NCI-H1417 (cell line): ENCODE measurements around the gene MPIG6B.
A peak's percentile ranks its signal among the peaks of the same experiment; 100 is the strongest.
"Not testable (repeated sequence)": the region's sequence is repeated elsewhere in the genome, so short reads cannot be mapped to it uniquely, and the experiment has no call there.

ENCODE experiments used
- DNase-seq, 3 experiments: peaks; one replicate each; lab custom pipeline; 2025; lab: John Stamatoyannopoulos, UW

MPIG6B gene

DNA sequence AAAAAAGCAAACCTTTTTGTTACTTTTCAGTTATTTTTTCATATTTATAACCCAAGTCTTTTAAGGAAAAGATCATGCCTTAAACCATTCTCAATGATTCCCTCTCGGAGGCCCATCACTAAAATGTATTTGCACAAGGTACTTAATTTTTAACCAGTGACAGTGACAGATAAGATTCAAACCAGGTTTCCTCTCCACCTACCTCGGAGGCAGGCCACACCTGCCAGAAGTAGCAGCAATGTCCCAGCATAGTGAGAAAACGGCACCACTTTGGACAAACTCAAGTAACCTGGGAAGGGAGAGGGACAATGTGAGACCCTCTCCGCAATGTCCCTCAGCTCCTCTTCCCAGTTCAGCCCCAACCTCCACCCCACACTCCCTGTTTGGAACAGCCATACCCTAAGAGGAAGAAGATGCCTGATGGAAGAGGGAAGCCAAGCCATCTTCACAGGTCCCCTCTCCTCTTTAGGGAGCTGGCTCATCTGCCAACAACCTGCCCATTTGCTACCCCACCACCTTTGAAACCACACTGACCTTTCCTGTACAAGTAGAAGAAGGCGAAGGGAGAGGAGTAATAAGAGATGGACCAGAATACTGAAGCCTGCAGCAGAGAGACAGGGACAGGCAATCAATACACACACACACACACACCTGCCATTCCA, 22.3 kb upstream of the MPIG6B start:
- DNase-seq: no peak

DNA sequence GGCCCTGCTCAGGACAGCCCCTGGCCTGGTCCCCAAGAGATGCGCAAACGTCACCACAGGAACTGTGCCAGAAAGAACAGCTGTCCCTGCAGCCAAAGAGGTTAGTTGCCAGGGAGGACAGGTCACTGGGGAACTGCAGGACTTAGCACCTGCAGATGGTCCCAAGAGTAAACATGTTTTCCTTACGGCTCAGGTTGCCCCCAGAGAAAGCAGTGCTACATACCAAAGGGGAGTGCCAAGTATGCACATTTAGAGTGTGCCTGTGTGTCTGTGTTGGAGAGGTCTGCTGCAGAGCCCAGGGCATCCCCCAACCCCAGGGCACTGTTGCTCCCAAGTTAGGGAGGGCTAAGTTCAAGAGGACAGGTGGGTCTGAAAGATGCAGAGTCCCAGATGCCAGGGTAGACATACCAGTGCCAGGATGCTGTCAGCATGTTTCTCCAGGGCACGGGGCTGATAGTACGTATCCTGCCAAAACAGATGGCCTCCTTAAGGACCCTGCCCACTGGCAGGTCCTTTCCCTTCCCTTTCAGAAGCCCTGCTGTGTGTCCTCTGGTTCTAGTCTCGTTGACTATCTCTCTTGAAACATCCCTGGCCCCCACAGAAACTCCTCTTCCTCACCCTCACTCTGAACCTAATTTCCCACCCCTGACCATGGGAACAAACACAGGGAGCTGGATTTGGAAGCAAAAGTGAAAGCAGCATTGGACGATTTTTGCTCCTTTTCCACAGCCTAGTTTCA, 21.3 kb upstream of the MPIG6B start:
- DNase-seq: peak in 1 of 3 experiments; percentile 64

- peak in 1 of 3 experiments; percentile 53 for DNase-seq
Observed at GRCh38 chr6:31702405-31702818, 20.8 kb upstream of the MPIG6B start.

- DNase-seq: peak; percentile 96 to 98 (median 98)
Observed at GRCh38 chr6:31702819-31703716, 20.1 kb upstream of the MPIG6B start, which contains the start of gene ABHD16A. ABHD16A (minus strand) TSS chr6:31703324; CDS start chr6:31703281, 43 bp downstream.

DNA sequence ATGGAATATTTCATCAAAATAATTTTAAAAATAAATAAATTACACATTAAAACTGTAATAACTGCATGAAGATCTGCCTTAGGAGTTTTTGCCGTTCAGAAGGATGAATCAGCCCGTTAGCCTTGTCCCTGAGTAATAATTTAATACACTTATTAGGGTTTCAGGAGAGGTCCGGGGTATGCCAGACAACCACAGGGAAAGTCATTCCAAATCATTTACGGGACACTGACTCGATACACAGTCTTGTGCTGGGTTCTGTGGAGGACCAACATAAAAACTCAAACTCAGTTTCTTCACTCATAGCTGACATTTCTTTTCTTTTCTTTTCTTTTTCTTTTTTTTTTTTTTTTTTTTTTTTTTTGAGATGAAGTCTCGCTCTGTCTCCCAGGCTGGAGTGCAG, 17.2 kb upstream of the MPIG6B start:
- DNase-seq: no peak

- DNase-seq: no peak
Observed at GRCh38 chr6:31706599-31706998, 16.6 kb upstream of the MPIG6B start, which contains the start of gene LY6G6F. LY6G6F (plus strand) TSS chr6:31706866; CDS start chr6:31706907, 41 bp downstream.

GRCh38 chr6:31707701-31708100, 15.5 kb upstream of the MPIG6B start:
- DNase-seq: no peak

GRCh38 chr6:31708224-31708623, 14.9 kb upstream of the MPIG6B start:
- DNase-seq: no peak

DNA sequence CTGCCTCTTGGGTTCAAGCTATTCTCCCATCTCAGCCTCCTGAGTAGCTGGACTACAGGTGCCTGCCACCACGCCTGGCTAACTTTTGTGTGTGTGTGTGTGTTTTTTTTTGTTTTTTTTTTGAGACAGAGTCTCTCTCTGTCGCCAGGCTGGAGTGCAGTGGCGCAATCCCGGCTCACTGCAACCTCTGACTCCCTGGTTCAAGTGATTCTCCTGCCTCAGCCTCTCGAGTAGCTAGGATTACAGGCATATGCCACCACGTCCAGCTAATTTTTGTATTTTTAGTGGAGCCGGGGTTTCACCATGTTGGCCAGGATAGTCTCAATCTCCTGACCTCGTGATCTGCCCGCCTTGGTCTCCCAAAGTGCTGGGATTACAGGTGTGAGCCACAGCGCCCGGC, 14.0 kb upstream of the MPIG6B start:
- DNase-seq: not testable (repeated sequence)

GRCh38 chr6:31710523-31711219, 12.5 kb upstream of the MPIG6B start:
- DNase-seq: no peak

DNA sequence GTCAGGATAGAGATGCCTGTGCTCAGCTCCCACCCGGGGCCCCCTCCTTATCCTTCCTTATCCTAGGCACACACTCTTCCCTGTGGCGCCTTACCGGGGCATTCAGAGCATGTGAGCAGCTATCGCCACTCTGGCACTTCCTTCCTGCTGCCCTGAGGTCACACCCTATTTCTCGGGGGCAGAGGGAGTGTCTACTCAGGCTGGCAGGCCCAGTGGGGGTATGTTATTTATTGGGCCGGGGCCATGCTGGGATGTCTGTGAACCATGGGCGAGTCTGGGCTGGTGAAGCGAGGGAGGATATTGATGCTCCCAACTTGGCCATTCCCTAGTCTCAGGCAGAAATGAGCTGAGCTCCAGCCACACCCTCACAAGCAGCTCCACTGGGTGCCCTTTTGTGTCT, 11.9 kb upstream of the MPIG6B start:
- DNase-seq: peak in 2 of 3 experiments; percentile 24 to 28

DNA sequence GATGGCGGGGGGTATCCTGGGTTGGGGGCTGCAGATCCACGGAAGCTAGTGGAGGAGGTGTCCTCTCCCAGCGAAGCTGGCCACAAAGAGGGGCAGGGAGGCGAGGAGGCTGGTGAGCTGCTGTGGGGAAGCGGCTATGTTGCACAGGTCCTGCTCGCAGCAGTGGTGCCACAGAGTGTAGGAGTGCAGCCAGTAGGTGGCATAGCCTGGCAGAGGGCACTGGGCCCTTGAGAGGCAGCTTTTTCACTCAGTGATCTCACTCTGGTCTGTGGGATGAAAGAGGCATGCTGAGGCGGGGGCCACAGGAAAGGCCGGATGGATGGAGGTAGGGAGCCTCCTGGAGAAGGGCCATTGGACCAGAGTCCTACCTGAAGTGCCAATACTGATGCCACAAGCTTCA, 10.9 kb upstream of the MPIG6B start:
- peak in 1 of 3 experiments; percentile 23 for DNase-seq

- no peak for DNase-seq
Observed at GRCh38 chr6:31713465-31713864, 9.7 kb upstream of the MPIG6B start.

DNA sequence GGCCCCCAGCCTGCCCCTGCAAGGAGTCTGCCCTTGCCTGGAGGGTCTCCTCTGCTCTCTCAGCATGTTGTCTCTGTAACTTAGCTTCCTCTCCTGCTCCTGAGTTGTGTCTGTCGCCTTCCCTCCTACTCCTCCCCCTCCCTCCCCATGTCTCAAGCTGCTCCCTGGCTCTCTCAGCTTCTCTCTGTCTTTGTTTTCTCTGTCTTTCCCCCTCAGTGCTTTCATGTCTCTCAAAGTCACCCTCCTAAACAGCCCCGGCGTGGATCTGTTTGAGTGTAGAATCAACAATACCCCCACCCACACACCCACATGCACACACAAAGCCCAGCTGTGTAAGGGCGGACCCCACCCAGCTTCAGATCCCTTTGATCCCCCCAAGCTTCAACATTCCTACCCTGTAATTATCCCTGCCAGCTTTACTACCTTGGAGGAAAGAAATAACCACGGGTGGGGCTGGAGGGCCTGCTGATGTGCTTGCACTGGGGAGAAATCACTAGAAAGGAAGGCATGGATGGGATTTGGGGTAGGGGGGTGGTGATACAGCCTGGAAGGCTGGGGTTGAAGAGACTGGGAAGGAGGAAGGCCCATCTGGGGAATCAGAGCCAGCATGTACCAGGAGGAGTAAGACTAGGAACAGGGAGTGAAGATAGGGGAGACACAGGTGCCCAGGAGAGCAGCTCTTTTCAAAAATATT, 9.0 kb upstream of the MPIG6B start:
- DNase-seq: peak in 2 of 3 experiments; percentile 91 to 96

DNA sequence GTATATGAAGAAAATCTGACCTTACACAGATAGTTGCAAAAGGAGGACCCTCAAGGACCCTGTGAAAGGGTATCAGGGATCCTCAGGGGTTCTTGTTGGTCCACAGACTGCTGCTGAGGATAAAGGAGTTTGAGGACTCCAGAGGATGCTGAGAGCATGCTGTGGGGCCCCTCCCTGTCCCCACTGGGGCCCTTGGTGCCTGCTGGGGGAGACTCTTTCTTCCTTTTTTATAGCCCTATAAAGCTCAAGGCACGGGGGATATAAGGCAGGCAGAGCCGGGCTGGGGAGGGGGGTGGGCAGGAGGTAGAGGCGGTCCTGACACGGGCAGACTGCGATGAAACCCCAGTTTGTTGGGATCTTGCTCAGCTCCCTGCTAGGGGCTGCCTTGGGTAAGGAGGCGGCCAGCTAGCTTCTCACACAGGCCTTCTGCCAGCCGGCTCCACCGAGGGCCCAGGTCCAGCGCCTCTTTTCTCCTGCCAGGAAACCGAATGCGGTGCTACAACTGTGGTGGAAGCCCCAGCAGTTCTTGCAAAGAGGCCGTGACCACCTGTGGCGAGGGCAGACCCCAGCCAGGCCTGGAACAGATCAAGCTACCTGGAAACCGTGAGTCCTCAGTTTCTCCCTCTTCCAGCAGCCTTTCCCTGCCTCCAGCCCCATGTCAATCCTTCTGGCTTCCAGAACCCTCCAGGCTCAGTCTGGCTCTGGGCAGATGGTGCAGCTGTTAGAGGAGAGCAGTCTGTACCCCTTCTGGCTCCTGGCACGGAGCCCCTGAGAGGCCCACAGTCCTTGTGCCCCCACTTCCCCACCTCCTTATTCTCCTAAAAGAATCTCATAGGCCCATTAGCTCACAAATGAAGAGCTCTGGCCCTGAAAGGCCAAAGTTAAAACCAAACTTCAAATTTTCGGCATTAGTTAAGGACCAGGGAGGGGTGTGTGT, 7.9 kb upstream of the MPIG6B start, which contains the start of gene LY6G6D:
LY6G6D (plus strand) TSS at position 327 of the 937 bp plus-strand sequence; CDS start at position 335, 8 bp downstream.
- no peak for DNase-seq

- peak in 2 of 3 experiments; percentile 38 to 56 for DNase-seq
Observed at GRCh38 chr6:31717499-31718222, 5.5 kb upstream of the MPIG6B start.

DNA sequence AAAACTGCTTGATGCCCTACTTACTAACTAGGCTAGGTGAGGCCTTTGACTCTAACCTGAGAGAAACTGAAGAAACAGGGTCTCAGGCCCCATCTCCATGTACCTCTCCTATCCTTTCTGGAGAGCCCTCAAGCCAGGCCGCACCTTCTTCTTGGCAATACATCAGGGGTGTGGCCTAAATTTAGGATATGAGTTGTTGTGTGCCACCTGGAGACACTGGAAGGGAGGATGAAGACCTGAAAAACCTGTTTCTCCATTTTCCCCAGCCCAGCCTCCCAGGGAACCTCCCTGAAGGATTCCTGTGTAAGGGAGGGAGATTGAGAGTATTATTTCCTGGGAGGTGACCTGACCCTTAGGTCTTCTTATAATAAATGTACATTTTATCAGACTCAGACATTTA, 4.9 kb upstream of the MPIG6B start:
- peak in 2 of 3 experiments; percentile 64 to 86 for DNase-seq

DNA sequence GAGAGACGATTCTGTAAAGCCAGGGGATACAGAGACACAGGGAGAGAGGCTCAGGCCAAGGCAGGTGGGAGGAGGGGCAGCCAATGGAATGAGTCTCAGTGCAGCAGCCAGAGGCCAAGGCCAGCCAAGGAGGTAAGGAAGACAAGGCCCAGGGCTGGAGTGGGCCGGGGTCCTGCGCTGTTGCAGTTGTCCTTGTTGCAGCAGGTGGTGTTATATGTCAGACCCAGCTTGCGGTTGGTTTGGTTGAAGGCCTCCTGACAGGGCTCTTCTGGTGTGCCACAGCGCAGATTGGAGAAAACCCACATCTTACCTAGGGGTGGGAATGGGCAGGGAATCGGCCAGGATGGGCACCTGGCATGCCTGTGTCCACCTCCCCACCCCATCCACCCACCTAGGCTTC, 4.2 kb upstream of the MPIG6B start:
- no peak for DNase-seq

DNA sequence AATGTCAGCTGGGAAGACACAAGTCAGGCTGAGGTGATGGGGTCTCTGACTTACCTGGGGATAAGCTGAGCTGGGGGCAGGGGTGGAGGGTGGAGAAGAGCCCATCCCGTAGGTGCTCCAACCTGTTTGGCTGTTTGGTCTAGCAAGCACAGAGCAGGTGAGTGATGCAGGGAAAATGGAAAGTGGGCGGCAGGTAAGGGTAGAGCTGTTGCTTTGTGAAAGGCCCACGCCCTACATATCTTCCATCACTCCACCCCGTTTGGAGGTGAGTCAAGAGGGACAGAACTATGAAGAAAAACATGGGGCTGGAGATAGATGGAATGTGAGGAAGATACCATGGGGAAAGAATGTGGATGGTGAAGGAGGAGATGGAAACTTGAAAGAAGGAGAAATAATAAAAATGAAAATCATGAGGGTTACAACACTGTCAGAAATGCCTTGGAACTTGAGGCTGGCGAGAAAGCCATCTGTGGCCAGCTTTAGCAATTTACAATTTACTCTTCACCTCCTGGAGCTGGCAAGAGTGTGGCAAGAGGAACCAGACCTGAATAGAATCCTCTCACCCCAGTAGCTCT, 2.9 kb upstream of the MPIG6B start:
- DNase-seq: no peak
